T-helper 1 cell treated with Interleukin-12 subunit alpha and Interleukin-12 subunit beta and Interleukin-4 antibody, amounts not matched to agents 30 μg/mL and 1 μg/mL, for 36 hours (primary cell): ENCODE results near the gene KLHL13.
"Not testable (repeated sequence)": the region's sequence is repeated elsewhere in the genome, so short reads cannot be mapped to it uniquely, and the experiment has no call there.

Experiments used
- H3K27ac Mint-ChIP-seq: one replicate; pipeline ENCODE4 v1.8.0; 2021; ENCODE audit warnings: mild to moderate bottlenecking, mixed read lengths
- H3K27me3 Mint-ChIP-seq: one replicate; pipeline ENCODE4 v1.8.0; 2021; ENCODE audit warnings: low read depth, mixed read lengths
- H3K36me3 Mint-ChIP-seq: one replicate; pipeline ENCODE4 v1.8.0; 2021; ENCODE audit warnings: low read depth, mixed read lengths
- H3K4me1 Mint-ChIP-seq: one replicate; pipeline ENCODE4 v1.8.0; 2021; ENCODE audit warnings: low read depth, mixed read lengths
- H3K4me3 Mint-ChIP-seq: one replicate; pipeline ENCODE4 v1.8.0; 2021; ENCODE audit warnings: mild to moderate bottlenecking, moderate library complexity, mixed read lengths
- H3K9me3 Mint-ChIP-seq: one replicate; pipeline ENCODE4 v1.8.0; 2021; ENCODE audit warnings: mixed read lengths

The KLHL13 gene

GRCh38 chrX:118039591-118039990, 77.0 kb downstream of the KLHL13 start:
- H3K36me3 Mint-ChIP-seq, result no peaks in the 10 kb centered on the region
- H3K27me3 Mint-ChIP-seq, result no peaks in the 10 kb centered on the region
- H3K4me3 Mint-ChIP-seq, result no peak overlapping the region
- H3K27ac Mint-ChIP-seq, result no peak overlapping the region
- H3K4me1 Mint-ChIP-seq, result no peaks in the 10 kb centered on the region
- peaks cover 1% of the 10 kb centered on the region for H3K9me3 Mint-ChIP-seq

- Mint-ChIP-seq H3K27ac (no peak overlapping the region), H3K4me1 (no peaks in the 10 kb centered on the region), H3K36me3 (no peaks in the 10 kb centered on the region), H3K9me3 (no peaks in the 10 kb centered on the region), H3K27me3 (no peaks in the 10 kb centered on the region), H3K4me3 (no peak overlapping the region)
Observed at GRCh38 chrX:118038614-118039365, 77.8 kb downstream of the KLHL13 start.

- Mint-ChIP-seq H3K9me3 (peaks cover 5% of the 10 kb centered on the region), H3K4me1 (no peaks in the 10 kb centered on the region), H3K27me3 (no peaks in the 10 kb centered on the region), H3K4me3 (no peak overlapping the region), H3K36me3 (no peaks in the 10 kb centered on the region), H3K27ac (no peak overlapping the region)
Observed at GRCh38 chrX:118026631-118027030, 90.0 kb downstream of the KLHL13 start.

GRCh38 chrX:118025226-118025625, 91.4 kb downstream of the KLHL13 start:
- H3K27ac Mint-ChIP-seq, result no peak overlapping the region

GRCh38 chrX:118024482-118024881, 92.1 kb downstream of the KLHL13 start:
- no peaks in the 10 kb centered on the region for H3K36me3 Mint-ChIP-seq
- peaks cover 5% of the 10 kb centered on the region for H3K9me3 Mint-ChIP-seq
- no peak overlapping the region for H3K27ac Mint-ChIP-seq
- H3K4me1 Mint-ChIP-seq, result no peaks in the 10 kb centered on the region
- H3K27me3 Mint-ChIP-seq, result no peaks in the 10 kb centered on the region
- no peak overlapping the region for H3K4me3 Mint-ChIP-seq

More at GRCh38 chrX:118025226-118025625, 91.4 kb downstream of the KLHL13 start:
- Mint-ChIP-seq H3K9me3 (peaks cover 5% of the 10 kb centered on the region), H3K36me3 (no peaks in the 10 kb centered on the region), H3K27me3 (no peaks in the 10 kb centered on the region), H3K4me3 (no peak overlapping the region), H3K4me1 (no peaks in the 10 kb centered on the region)

- Mint-ChIP-seq H3K4me1 (no peaks in the 10 kb centered on the region), H3K27me3 (no peaks in the 10 kb centered on the region), H3K27ac (no peak overlapping the region), H3K4me3 (no peak overlapping the region), H3K9me3 (peaks cover 5% of the 10 kb centered on the region), H3K36me3 (no peaks in the 10 kb centered on the region)
Observed at GRCh38 chrX:118022753-118023152, 93.9 kb downstream of the KLHL13 start.

- Mint-ChIP-seq H3K4me1 (no peaks in the 10 kb centered on the region), H3K36me3 (no peaks in the 10 kb centered on the region), H3K9me3 (peaks cover 2% of the 10 kb centered on the region), H3K27ac (no peak overlapping the region), H3K27me3 (no peaks in the 10 kb centered on the region), H3K4me3 (no peak overlapping the region)
Observed at GRCh38 chrX:118016422-118016821, 100.2 kb downstream of the KLHL13 start.

- H3K36me3 Mint-ChIP-seq, H3K4me1 Mint-ChIP-seq, H3K4me3 Mint-ChIP-seq, H3K9me3 Mint-ChIP-seq, H3K27me3 Mint-ChIP-seq, H3K27ac Mint-ChIP-seq: not testable (repeated sequence)
Observed at GRCh38 chrX:118002417-118002816, 114.2 kb downstream of the KLHL13 start.

GRCh38 chrX:118000518-118000917, 116.1 kb downstream of the KLHL13 start:
- H3K27me3 Mint-ChIP-seq, result no peaks in the 10 kb centered on the region
- H3K4me1 Mint-ChIP-seq, result no peaks in the 10 kb centered on the region
- no peaks in the 10 kb centered on the region for H3K36me3 Mint-ChIP-seq
- H3K9me3 Mint-ChIP-seq, result no peaks in the 10 kb centered on the region
- no peak overlapping the region for H3K27ac Mint-ChIP-seq
- no peak overlapping the region for H3K4me3 Mint-ChIP-seq

- Mint-ChIP-seq H3K27ac (no peak overlapping the region), H3K36me3 (no peaks in the 10 kb centered on the region), H3K4me3 (no peak overlapping the region), H3K9me3 (no peaks in the 10 kb centered on the region), H3K27me3 (no peaks in the 10 kb centered on the region), H3K4me1 (no peaks in the 10 kb centered on the region)
Observed at GRCh38 chrX:117998171-117998570, 118.4 kb downstream of the KLHL13 start.

- Mint-ChIP-seq H3K36me3 (no peaks in the 10 kb centered on the region), H3K27ac (no peak overlapping the region), H3K4me3 (no peak overlapping the region), H3K4me1 (no peaks in the 10 kb centered on the region), H3K27me3 (no peaks in the 10 kb centered on the region), H3K9me3 (no peaks in the 10 kb centered on the region)
Observed at GRCh38 chrX:117996918-117997480, 119.6 kb downstream of the KLHL13 start.

- no peaks in the 10 kb centered on the region for H3K27me3 Mint-ChIP-seq
- H3K4me3 Mint-ChIP-seq, result no peak overlapping the region
- H3K4me1 Mint-ChIP-seq, result no peaks in the 10 kb centered on the region
- H3K36me3 Mint-ChIP-seq, result no peaks in the 10 kb centered on the region
- H3K27ac Mint-ChIP-seq, result no peak overlapping the region
- H3K9me3 Mint-ChIP-seq, result no peaks in the 10 kb centered on the region
Observed at GRCh38 chrX:117996408-117996807, 120.2 kb downstream of the KLHL13 start.

- no peaks in the 10 kb centered on the region for H3K27me3 Mint-ChIP-seq
- H3K4me3 Mint-ChIP-seq, result no peak overlapping the region
- H3K36me3 Mint-ChIP-seq, result no peaks in the 10 kb centered on the region
- no peak overlapping the region for H3K27ac Mint-ChIP-seq
- H3K4me1 Mint-ChIP-seq, result no peaks in the 10 kb centered on the region
- H3K9me3 Mint-ChIP-seq, result no peaks in the 10 kb centered on the region
Observed at GRCh38 chrX:117995378-117995777, 121.2 kb downstream of the KLHL13 start.

- H3K36me3 Mint-ChIP-seq, result no peaks in the 10 kb centered on the region
- no peaks in the 10 kb centered on the region for H3K27me3 Mint-ChIP-seq
- no peaks in the 10 kb centered on the region for H3K9me3 Mint-ChIP-seq
- no peak overlapping the region for H3K4me3 Mint-ChIP-seq
- H3K27ac Mint-ChIP-seq, result no peak overlapping the region
- H3K4me1 Mint-ChIP-seq, result no peaks in the 10 kb centered on the region
Observed at GRCh38 chrX:117992192-117992723, 124.4 kb downstream of the KLHL13 start.

GRCh38 chrX:117990438-117990837, 126.2 kb downstream of the KLHL13 start:
- Mint-ChIP-seq H3K27ac (no peak overlapping the region), H3K9me3 (no peaks in the 10 kb centered on the region), H3K36me3 (no peaks in the 10 kb centered on the region), H3K4me1 (no peaks in the 10 kb centered on the region), H3K4me3 (no peak overlapping the region), H3K27me3 (no peaks in the 10 kb centered on the region)
